Articular chondrocyte of knee joint (primary cell): ENCODE measurements around the gene ZFAND4. TPM values are rescaled to one million over a fixed set of nuclear protein-coding genes. Genes with fewer than 3 reads are reported as not detected.

Source experiments
- total RNA-seq: library from RNA; depleted of rRNA; stranded (reverse); fragments of >200 nt; gene quantifications from 2 replicates; pipeline ENCODE4 v1.2.3, GENCODE V29; 2012

ZFAND4 gene
- total RNA-seq = 8.8 and 11.1 TPM in 2 replicates

DNA sequence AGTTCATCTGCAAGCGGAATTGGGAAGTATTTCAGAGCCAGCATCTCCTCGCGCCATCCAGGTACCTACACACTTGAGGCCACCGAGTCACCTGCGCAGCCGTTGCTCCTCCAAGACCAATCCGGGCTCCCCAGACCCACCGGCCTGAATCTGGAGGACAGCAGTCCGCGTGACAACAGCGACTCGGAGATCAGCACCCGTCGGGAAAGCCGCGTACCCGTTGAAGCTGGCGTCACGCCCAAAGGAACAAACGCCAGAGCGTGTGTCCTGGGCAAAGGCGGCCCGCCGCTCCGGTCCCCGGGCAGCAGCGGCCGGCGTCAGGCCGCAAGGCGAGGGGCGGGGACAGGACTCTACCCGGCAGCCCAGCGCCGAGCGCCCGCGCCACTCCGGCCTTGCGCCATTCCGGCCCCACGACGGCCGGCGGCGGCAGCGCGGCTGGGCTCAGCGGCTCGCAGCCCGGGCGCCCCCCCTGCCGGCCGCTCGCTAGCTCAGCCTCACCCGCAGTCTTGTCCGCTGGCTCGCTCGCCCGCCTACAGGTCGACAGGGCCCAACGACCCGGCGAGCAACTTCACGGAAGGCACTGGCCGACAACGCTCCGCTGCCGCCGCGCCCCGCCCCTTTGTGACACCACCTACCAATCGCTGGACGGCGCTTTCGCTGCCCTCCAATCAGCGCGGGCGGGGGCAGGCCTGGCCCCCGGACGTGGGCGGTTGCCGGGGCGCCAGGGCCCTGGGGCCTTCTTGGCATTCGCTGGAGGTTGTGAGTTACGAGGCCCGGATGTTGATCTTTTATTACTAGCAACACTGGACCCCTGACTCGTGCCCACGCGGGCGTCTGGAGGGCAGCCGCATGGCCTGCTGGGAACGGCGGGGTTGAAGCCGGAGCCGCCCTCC is at the start of gene ZFAND4:
TSS of gene ZFAND4 (minus strand) at position 592 of the 893 bp plus-strand sequence. CDS start 9,047 bp downstream, outside the sequence.

Other genes starting within 250 kb of the ZFAND4 start
- 44.2 and 48.0 TPM in 2 replicates for gene WASHC2C, start 54.5 kb upstream of the ZFAND4 start, total RNA-seq
- gene AGAP4, start 174.7 kb upstream of the ZFAND4 start, total RNA-seq = 4.3 and 4.7 TPM in 2 replicates